D721Med (cell line): Measurements from ENCODE around the gene GGCT.

Experiments
- DNase-seq: peaks from one replicate; pipeline ENCODE4 v3.0.0; 2011; ENCODE audit warnings: low spot score; ENCODE audit not compliant: insufficient read length
- FAIRE-seq: peaks from 2 replicates; lab custom pipeline; 2011; peaks lifted over from hg19 to GRCh38; lab: Jason Lieb, UNC
- TF ChIP-seq, protein P1 (sequence below): IDR thresholded peaks from 2 replicates; pipeline ENCODE4 v1.5.1; 2012; ENCODE audit warnings: mild to moderate bottlenecking, control low read depth; ENCODE audit not compliant: insufficient read depth; ENCODE audit errors: missing control alignments

Gene GGCT

DNA sequence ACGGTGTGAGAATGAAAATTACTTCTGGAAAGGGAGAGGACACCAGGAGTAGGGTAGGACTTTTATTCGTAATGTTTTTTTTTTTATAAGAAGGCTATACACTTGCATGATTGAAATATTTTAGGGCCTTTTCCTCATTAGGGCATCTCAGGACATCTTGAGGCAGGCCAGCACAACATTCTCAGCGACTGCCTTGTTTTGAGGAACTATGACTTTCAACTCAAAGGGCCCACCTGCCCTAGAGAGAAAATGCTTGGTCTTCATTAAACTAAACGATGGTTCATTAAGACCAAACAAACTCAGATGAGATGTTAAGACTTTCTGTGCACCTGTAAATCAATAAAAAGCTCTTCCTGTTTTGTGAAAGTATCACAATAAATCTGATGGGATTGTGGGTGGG lies 37.4 kb downstream of the GGCT start:
- FAIRE-seq (no peak), DNase-seq (no peak)
- TF ChIP-seq, protein P1, sequence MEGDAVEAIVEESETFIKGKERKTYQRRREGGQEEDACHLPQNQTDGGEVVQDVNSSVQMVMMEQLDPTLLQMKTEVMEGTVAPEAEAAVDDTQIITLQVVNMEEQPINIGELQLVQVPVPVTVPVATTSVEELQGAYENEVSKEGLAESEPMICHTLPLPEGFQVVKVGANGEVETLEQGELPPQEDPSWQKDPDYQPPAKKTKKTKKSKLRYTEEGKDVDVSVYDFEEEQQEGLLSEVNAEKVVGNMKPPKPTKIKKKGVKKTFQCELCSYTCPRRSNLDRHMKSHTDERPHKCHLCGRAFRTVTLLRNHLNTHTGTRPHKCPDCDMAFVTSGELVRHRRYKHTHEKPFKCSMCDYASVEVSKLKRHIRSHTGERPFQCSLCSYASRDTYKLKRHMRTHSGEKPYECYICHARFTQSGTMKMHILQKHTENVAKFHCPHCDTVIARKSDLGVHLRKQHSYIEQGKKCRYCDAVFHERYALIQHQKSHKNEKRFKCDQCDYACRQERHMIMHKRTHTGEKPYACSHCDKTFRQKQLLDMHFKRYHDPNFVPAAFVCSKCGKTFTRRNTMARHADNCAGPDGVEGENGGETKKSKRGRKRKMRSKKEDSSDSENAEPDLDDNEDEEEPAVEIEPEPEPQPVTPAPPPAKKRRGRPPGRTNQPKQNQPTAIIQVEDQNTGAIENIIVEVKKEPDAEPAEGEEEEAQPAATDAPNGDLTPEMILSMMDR, result no peak

DNA sequence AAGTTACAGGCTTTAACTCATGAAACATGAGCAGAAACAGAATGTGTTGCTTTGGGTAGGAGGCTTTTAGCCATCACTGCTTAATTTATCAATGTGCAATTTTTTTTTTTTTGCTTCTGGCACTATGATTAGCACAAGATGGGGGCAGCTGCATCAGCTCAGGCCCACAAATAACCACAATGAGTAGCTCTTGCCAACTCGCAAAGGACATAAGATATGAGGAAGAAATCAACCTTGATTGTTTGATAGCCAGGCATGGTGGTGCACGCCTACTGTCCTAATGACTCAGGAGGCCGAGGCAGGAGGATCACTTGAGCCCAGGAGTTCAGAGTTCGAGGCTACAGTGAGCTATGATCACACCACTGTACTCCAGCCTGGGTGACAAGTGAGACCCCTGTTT lies 38.4 kb downstream of the GGCT start:
- no peak for DNase-seq
- TF ChIP-seq, protein P1, result no peak
- no peak for FAIRE-seq

DNA sequence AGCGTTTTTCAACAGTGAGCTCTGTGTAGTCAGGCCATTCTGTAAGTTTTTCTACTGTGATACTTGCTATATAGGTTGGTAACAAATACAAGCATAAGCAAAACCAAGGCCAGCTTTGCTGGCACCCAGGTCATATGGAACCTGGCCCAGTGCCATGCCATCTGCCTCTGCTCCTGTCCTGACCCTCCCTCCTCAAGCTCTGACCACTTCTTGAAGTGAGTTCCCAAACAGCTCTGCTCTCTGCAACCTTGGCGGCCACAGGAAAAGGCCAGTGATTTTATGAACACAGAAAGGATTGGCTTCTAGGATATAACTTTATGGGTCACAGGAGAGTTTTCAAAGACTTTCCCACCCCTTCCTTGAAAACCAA lies 38.8 kb downstream of the GGCT start:
- TF ChIP-seq, protein P1, result no peak
- FAIRE-seq (no peak), DNase-seq (no peak)

DNA sequence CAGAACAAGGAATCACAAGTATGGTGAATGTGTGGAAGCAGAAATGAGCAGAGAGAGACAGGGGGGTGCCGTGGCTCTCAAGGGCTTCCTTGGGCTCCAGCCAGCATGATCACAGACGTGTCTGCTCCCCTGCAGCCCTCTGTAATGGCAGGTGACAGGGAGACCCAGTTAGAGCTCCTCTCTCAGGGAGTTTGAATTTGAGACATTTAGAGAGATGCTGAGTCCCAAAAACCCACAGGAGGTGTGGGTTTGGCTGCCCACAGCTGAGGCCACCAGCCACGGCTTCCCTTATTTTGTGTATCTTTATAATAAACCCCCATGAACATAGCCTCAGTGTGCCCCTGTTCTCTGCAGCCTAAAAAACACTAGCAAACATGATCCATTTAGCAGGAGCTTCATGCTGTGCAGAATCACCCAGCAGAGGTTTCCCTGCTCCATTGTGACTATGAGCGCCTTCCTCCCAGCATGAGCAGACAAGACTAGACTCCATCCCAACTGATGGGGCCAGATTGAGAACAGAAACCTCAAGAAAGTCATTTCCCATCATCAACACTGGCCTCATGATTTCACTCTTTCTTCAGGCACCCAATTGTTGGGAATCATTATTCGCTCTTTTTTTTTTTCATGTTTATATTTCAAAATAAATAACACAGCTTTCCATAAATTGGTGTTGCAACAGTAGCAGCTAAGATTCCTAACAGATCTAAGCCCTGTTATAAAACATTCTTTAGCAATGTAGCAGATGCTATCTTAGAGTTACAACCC lies 39.4 kb downstream of the GGCT start:
- TF ChIP-seq, protein P1, result no peak
- DNase-seq (no peak), FAIRE-seq (no peak)

DNA sequence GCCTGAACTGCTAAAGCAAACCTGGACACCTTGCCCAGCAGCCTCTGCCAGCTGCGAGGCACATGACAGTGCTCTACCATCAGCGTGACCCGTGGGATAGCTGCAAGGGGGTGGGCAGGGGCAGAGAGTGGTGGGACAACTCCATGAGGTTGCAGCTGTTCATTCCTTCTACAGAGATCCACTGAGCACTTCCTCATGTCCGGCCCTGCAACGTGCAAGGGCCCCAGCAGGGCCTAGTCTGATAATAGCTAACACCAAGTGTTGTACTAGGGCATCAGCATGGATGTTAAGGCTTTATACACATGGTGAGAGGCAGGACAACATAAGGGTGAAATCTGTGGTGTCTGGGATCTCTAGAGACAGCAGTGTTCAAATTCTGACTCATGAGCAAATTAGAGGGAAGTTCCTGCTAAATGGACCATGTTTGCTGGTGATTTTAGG lies 40.4 kb downstream of the GGCT start:
- DNase-seq, result no peak
- no peak for FAIRE-seq
- TF ChIP-seq, protein P1, result no peak

DNA sequence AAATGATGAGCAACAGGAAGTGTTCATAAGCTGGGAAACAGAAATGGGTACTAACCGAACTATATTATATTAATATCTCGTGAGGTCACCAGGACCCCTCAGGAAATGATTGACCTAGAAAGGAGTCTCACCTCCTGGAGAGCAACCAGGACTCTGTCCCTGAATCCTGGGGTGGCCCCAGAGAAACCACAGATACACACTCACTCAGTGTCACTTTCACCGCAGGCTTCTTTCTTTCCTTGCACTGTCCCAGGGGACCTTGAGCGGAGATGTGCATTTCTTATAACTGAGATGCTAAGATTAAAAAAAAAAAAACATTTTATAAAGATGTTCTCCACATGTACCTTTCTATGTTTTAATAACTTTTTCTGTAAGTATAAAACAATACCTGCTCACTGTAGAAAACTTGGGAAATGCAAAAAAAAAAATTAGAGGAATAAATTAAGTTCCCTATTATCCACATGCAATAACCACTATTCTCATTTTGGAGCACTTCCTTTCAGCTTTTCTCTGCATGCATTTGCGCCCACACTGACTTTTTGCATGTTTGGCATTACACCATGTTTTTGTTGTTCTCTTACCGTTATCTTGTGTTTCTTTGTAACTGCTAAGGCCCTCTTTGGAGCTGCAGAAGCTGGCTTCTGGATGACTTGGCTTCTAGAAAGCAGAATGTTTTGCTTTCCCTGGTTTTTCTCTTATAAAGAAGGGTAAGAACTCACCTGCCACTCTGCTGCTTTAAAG lies 41.1 kb downstream of the GGCT start:
- DNase-seq, result no peak
- no peak for FAIRE-seq
- TF ChIP-seq, protein P1, result no peak

DNA sequence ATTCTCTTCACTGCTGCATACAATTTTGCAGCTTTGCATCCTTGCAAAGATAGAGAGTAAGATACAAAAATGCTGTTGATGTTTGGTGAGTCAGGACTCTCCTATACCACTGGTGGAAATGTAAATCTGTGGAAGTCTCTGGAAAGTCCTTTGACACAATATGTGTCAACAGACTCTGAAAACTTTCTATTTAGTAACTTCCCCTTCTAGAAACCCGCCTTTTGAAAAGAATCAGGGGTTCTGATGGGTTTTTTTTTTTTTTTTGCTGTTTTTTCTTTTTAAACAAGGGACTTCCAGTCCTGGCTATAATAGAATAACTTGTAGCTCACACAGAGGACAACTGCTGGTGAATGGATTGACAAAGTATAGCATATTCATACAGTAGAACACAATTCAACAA lies 42.5 kb downstream of the GGCT start:
- TF ChIP-seq, protein P1, result no peak
- DNase-seq (no peak), FAIRE-seq (no peak)
